OCI-M2 (cell line): ENCODE data around the gene SLC24A4.
"Not testable (repeated sequence)": the region's sequence is repeated elsewhere in the genome, so short reads cannot be mapped to it uniquely, and the experiment has no call there.

Source experiments
- DNase-seq: peaks from one replicate; lab custom pipeline; 2025; ENCODE audit not compliant: unreplicated experiment; lab: John Stamatoyannopoulos, UW

Gene SLC24A4

DNA sequence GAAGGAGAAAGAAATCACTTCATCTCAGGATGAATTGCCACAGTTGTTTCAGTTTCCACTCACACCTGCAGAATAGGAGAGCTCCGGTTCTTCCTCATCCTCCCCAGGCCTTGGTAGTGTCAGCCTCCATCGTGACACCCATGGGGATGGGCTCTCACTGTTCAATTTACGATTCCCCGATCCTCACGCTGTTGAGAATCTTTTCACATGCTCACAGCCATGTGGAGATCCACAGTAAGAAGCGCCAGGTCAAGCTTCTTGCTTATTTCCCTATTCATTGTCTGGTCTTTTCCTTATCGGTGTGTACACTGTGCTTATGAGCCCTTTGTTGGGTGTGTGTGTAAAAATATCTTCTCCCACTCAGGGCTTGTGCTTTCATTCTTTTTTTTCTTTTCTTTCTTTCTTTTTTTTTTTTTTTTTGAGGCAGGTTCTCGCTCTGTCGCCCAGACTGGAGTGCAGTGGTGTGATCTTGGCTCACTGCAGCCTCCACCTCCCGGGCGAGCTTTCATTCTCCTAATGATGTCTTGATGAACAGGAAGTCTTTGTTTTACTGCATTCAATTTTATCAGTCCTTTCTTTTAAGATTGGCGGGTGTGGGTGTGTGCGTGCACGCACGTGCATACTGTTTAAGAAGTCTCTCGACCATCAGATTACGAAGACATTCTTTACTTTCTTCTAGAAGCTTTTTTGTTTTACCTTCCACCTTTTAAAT, 212.1 kb downstream of the SLC24A4 start:
- DNase-seq = no peak

GRCh38 chr14:92536231-92536630, 213.3 kb downstream of the SLC24A4 start:
- DNase-seq = not testable (repeated sequence)

DNA sequence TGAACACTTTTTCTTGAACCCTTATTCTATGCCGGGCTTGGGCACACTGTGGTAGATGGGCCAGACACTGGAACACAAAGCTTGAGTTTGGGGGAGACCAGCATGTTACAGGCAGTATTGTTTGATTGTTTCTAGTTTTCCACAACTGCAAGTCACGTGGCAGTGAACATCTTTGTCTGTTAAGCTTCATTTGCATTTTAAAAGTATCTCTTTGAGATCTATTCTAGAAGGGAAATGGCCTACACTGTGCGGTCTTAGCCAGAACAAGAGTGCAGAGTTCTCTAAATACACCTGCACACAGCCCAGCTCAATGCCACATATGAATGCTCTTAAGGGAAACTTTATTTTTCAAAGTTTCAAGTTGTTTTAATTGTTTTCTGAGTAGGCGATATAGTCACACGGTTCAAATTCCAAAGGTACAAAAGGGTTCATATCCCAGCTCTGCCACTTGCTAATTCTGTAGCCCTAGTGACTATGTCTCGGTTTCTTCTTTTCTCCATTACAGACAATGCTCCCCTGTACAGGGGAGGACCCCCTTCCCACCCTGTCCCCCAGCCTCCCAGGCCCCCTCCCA, 215.5 kb downstream of the SLC24A4 start:
- DNase-seq = no peak

GRCh38 chr14:92539419-92539818, 216.5 kb downstream of the SLC24A4 start:
- DNase-seq = no peak

GRCh38 chr14:92539875-92540274, 216.9 kb downstream of the SLC24A4 start:
- DNase-seq = no peak

GRCh38 chr14:92540472-92541048, 217.6 kb downstream of the SLC24A4 start:
- DNase-seq = no peak

- no peak for DNase-seq
Observed at GRCh38 chr14:92542766-92543554, 220.0 kb downstream of the SLC24A4 start.

DNA sequence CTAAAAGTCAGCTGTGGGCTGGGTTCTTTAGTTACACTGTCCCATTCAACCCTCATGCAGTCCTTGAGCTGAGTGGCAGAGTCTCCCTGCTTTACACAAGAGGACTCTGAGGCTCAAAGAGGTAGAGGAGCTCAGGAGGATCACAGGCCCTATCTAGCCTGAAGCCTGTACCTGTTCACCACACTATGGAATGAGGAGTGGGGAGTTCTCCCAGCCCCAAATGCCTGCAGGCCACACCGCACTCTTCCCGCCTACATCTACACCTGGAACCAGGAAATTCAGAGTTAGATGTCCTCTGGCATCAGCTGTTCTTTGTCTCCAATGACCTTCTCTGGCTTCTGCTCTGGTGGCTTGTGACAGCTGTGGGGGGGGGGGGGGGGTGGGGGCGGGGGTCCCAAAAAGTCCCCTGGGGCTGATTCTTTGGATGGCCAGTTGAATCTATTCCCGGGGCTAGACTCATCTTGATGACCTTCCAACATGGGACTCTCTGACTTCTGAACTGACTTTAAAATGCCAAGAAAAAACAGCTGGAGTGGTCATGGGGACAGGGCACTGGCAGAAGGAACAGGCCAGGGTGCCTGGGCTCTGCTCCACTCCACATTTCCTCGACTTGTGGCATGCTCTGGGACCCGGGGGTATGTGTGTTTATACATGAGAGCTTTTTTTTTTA, 221.2 kb downstream of the SLC24A4 start:
- DNase-seq = no peak

DNA sequence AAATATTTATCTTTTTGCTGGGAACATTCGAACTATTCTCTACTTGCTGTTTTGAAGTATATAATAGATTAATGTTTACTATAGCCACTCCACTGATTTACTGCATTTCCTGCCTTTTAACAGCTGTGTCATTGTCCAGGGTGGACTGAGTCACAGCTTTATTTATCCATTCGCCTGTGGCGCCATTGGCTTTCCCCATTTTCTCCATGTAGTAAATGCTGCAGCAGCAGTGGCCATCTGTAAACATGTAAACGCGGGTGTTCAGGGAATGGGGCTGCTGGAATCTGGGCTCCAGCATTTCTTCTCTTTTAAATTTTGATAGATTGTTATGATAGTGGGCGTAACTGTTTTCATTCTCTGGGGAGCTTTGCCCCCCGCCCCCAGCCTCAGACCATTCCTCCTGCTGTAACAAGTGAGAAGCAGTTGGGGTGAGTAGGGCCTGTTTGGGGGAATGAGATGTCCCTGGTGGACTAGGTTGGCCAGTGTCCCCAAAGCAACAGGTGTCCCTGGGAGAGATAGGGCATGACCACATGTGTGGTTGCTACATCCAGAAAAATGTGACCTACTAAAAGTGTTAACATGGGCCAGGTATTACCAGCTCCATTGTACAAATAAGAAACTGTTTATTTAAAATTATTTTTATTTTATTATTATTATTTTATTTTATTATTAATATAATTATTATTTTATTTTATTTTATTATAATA, 223.5 kb downstream of the SLC24A4 start:
- no peak for DNase-seq

DNA sequence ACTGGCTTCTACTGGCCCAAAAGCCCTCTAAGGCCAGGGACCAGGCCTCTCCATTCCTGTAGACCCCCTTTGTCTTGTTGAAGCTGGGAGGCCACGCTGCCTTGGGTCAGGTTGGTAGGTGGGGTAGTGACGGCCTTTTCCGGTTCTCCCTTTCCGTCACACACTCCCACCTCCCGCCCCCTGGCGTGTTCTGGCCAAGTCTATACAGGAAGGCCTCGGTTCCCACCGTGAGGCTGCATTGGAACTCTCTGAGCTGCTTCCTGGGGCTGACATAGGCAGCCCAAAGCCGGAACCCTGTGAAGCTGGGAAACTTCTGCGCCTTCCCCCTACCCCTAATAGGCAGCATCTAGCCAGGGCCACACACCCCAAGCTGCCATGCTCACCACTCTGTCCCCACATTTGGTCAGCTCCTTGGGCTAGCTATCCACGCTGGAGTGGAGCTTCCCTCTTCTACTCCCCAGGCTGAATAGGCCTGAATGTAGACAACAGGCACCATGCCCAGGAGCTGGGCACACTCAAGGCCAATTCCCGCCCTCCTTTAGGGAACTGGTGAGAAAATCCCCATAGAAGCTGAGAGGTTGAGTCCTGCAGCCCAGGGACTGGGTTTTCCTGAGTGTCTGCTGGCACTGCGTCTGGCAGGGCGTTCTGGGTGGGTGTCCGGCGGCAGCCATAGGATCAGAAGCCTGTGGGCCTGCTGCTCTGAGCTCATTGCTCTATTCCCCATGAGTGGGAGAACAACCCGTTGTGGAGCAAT, 226.3 kb downstream of the SLC24A4 start:
- no peak for DNase-seq

GRCh38 chr14:92549859-92550230, 226.9 kb downstream of the SLC24A4 start:
- no peak for DNase-seq
